Measurements from ENCODE around the gene GDA.

DNA sequence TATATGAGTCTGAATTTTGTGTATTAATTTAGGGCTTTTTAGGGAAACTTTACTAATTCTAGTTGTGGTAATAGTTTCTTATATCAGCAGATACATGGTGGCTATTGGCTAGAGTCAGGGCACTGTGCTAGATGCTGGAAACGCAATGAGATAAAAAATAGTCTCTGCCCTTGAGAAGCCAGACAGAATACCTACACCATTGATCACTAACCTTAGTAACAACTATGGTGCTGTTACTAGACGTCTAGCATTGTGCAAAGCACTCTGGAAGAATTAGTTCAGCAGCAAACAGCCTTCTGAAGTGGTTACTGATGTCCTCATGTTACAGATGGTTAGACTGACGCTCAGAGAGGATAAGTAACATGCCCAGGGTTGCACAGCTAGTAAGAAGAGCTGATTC, 61.8 kb downstream of the GDA start:
- TF ChIP-seq, protein P1, sequence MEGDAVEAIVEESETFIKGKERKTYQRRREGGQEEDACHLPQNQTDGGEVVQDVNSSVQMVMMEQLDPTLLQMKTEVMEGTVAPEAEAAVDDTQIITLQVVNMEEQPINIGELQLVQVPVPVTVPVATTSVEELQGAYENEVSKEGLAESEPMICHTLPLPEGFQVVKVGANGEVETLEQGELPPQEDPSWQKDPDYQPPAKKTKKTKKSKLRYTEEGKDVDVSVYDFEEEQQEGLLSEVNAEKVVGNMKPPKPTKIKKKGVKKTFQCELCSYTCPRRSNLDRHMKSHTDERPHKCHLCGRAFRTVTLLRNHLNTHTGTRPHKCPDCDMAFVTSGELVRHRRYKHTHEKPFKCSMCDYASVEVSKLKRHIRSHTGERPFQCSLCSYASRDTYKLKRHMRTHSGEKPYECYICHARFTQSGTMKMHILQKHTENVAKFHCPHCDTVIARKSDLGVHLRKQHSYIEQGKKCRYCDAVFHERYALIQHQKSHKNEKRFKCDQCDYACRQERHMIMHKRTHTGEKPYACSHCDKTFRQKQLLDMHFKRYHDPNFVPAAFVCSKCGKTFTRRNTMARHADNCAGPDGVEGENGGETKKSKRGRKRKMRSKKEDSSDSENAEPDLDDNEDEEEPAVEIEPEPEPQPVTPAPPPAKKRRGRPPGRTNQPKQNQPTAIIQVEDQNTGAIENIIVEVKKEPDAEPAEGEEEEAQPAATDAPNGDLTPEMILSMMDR (IDR thresholded peaks at IDR 0.05; ENCODE audit: low read depth, low read length, missing input control): no peak
- no peak for TF ChIP-seq SP1 (IDR thresholded peaks at IDR 0.05)
- TF ChIP-seq, protein P2, sequence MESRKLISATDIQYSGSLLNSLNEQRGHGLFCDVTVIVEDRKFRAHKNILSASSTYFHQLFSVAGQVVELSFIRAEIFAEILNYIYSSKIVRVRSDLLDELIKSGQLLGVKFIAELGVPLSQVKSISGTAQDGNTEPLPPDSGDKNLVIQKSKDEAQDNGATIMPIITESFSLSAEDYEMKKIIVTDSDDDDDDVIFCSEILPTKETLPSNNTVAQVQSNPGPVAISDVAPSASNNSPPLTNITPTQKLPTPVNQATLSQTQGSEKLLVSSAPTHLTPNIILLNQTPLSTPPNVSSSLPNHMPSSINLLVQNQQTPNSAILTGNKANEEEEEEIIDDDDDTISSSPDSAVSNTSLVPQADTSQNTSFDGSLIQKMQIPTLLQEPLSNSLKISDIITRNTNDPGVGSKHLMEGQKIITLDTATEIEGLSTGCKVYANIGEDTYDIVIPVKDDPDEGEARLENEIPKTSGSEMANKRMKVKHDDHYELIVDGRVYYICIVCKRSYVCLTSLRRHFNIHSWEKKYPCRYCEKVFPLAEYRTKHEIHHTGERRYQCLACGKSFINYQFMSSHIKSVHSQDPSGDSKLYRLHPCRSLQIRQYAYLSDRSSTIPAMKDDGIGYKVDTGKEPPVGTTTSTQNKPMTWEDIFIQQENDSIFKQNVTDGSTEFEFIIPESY (IDR thresholded peaks at IDR 0.05): no peak
- no peak for TF ChIP-seq YY1 (IDR thresholded peaks at IDR 0.05)
- TF ChIP-seq GABPA (IDR thresholded peaks at IDR 0.05 in 1 of 2, conservative IDR thresholded peaks at IDR 0.05 in 1 of 2): no peak
- no peak for TF ChIP-seq RAD21 (IDR thresholded peaks at IDR 0.05)
- TF ChIP-seq, protein P3, sequence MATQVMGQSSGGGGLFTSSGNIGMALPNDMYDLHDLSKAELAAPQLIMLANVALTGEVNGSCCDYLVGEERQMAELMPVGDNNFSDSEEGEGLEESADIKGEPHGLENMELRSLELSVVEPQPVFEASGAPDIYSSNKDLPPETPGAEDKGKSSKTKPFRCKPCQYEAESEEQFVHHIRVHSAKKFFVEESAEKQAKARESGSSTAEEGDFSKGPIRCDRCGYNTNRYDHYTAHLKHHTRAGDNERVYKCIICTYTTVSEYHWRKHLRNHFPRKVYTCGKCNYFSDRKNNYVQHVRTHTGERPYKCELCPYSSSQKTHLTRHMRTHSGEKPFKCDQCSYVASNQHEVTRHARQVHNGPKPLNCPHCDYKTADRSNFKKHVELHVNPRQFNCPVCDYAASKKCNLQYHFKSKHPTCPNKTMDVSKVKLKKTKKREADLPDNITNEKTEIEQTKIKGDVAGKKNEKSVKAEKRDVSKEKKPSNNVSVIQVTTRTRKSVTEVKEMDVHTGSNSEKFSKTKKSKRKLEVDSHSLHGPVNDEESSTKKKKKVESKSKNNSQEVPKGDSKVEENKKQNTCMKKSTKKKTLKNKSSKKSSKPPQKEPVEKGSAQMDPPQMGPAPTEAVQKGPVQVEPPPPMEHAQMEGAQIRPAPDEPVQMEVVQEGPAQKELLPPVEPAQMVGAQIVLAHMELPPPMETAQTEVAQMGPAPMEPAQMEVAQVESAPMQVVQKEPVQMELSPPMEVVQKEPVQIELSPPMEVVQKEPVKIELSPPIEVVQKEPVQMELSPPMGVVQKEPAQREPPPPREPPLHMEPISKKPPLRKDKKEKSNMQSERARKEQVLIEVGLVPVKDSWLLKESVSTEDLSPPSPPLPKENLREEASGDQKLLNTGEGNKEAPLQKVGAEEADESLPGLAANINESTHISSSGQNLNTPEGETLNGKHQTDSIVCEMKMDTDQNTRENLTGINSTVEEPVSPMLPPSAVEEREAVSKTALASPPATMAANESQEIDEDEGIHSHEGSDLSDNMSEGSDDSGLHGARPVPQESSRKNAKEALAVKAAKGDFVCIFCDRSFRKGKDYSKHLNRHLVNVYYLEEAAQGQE (IDR thresholded peaks at IDR 0.05): no peak
- TF ChIP-seq, protein P4, sequence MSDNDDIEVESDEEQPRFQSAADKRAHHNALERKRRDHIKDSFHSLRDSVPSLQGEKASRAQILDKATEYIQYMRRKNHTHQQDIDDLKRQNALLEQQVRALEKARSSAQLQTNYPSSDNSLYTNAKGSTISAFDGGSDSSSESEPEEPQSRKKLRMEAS (IDR thresholded peaks at IDR 0.05): no peak
